HG03159 (cell line): Measurements from ENCODE around the gene TTYH2.
"Not testable (repeated sequence)": the region's sequence is repeated elsewhere in the genome, so short reads cannot be mapped to it uniquely, and the experiment has no call there.

Source experiments
- ATAC-seq: cut with Tn5 transposase; IDR thresholded peaks from one replicate; pipeline ENCODE4 v1.9.1; 2021; ENCODE audit warnings: mild to moderate bottlenecking, moderate library complexity; ENCODE audit not compliant: unreplicated experiment

TTYH2 gene

DNA sequence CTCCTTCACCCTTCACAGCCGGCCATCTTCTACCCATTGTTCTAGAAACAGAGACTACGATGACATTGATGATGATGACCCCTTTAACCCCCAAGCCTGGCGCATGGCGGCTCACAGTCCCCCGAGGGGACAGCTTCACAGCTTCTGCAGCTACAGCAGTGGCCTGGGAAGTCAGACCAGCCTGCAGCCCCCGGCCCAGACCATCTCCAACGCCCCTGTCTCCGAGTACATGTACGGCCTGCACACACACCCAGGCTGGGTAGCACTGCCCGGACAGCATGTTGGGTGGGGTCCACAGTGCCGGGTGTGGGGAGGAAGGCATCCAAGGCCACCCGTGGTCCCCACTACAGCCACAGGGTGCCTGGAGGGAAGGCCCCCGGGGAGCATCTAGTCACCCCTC is 39.7 kb downstream of the TTYH2 start:
- no peak for ATAC-seq

GRCh38 chr17:74257311-74257710 is 43.9 kb downstream of the TTYH2 start:
- ATAC-seq = no peak

- no peak for ATAC-seq
Measured at GRCh38 chr17:74259667-74260524, 46.5 kb downstream of the TTYH2 start.

GRCh38 chr17:74260525-74260850 is 47.1 kb downstream of the TTYH2 start:
- ATAC-seq = no peak

- no peak for ATAC-seq
Measured at GRCh38 chr17:74262601-74263000, 49.2 kb downstream of the TTYH2 start.

- ATAC-seq = not testable (repeated sequence)
Measured at GRCh38 chr17:74267054-74267453, 53.7 kb downstream of the TTYH2 start.

DNA sequence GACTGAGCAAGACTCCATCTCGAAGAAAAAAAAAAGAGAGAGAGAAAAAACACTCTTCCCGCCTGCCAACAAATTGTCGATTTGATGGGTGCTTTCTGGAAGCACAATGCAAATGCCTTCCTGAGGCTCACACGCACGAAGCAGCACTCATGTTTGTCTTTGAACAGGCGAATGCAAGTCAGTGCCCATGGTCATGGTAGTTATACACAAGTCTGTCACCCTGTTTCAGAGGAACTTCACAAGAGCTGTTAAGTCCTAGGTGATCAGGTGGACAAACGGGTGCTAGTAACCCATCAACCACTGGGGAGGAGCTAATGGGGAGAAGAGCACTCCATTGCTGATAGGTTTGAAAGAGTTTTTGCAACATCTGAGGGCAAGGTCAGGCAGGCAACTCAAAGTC is 54.2 kb downstream of the TTYH2 start:
- no peak for ATAC-seq

DNA sequence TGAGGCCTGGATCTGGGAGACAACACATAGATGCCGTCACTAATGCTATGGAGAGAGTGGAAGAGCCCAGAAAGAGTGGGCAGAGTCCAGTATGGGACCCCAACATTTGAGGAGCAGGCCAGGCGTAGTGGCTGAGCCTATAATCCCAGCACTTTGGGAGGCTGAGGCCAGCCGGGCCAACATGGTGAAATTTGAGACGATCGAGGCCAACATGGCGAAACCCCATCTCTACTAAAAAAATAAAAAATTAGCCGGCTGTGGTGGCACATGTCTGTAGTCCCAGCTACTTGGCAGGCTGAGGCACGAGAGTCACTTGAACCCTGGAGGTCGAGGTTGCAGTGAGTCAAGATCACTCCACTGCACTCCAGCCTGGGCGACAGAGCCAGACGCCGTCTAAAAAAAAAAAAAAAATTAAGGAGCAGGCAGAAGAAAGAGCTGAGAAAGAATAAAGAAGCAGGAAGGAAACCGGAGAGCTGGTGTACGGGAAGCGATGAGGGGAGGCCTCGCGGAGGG is 54.7 kb downstream of the TTYH2 start:
- ATAC-seq = no peak

- ATAC-seq = no peak
Measured at GRCh38 chr17:74268558-74268957, 55.2 kb downstream of the TTYH2 start.

DNA sequence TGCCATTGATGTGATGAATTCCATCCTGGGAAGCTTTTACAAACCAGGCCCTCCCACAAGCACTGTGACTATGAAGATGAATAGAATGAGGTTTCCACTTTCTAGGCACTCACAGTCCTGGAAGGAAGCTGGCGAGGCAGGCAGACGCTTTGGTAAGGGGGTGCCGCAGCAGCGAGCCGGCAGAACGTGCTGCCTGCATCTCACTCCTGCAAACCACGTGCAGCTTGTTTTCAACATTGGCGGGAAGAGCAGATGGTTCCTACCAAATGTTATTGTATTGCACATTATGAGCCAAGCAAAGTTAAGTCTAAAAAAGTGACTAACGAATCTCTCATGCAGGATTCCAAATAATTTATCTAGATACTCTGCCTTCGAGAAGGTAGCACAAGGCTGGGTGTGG is 57.0 kb downstream of the TTYH2 start:
- ATAC-seq = no peak

- no peak for ATAC-seq
Measured at GRCh38 chr17:74271281-74271680, 57.9 kb downstream of the TTYH2 start.

- ATAC-seq = no peak
Measured at GRCh38 chr17:74271901-74272561, 58.7 kb downstream of the TTYH2 start.

DNA sequence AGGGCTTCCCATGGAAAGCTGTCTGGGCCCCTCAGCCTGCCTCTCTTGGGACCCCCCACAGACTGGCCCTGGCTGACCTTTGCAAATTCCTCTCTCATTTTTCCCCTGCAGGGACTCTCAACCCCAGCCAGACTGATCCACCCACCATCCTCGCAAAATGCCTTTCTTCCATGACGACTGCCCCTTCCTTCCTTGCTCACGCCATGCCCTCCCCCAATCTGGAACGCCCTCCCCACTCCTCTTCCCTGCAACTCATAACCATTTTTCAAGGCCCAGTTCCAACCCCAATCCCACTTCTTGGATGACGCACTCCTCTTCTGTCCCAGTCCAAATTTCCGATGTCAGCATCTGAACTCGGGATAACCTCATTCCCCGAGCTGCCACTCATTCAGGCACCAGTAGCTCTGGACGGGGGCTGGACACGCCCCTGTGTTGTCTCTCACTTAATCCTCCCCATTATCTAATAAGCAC is 59.4 kb downstream of the TTYH2 start:
- ATAC-seq = no peak

DNA sequence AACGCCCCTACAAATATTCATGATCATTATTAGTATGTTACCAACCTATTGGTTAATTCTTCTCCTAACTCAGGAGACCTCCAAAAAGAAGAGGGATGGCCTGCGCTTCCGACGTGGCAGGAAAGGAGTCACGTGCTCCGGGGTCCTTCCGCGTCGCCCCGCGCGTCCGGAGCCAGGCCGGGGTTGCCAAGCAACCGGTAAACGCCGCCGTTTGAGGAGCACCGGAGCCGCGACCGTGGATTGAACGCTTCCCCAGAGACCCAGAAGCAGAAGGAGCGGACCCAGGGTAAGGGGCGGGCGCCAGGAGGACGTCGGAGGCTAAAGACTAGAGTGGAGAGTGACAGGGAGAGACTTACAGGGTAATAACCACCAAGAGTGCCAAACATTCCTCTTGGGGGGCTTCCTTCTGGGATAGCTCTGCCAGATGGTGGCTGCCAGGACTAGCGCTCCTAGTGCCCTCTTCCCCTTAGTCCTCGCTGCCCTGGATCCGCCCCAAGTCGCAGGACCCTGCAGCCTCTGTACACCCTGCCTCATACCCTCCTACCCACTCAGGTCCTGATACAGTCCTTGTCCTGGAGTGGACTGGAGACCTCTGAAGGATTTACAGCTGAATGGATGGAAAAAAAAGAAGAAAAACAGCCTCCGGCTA is 60.8 kb downstream of the TTYH2 start, which contains the start of gene DNAI2:
TSS of gene DNAI2 (plus strand) at position 175 of the 649 bp plus-strand sequence. CDS start 7,584 bp downstream, outside the sequence.
- ATAC-seq = no peak

DNA sequence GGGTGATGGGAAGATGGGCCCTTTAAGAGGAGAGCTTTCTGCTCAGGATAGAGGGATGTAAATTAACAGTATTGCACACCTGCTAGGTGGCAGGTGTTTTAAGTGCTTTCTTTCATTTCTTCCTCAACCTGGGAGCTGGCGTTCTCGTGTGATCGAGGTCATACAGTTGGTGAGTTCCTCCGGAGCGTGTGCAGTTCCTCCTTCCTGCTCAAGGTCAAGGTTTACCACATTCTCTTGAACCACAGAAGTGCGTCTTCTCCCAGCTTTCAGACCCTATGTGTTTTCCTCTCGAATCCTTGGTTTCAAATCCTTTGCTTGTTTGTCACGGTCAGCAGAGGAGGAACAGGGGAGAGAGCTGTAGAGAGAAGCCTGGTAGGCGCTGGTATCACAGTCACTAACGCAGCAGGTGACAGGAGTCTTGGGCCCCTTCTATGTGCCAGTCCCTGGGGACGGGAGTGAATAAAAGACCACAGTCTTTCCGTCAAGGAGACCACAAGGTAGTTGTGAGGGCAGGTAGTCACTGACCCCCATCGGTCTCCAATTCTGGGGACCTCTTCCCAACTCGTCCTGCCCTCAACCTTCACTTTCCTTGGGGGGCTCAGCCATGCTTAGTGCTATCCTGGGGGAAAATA is 61.5 kb downstream of the TTYH2 start:
- no peak for ATAC-seq

GRCh38 chr17:74276051-74276476 is 62.7 kb downstream of the TTYH2 start:
- no peak for ATAC-seq

DNA sequence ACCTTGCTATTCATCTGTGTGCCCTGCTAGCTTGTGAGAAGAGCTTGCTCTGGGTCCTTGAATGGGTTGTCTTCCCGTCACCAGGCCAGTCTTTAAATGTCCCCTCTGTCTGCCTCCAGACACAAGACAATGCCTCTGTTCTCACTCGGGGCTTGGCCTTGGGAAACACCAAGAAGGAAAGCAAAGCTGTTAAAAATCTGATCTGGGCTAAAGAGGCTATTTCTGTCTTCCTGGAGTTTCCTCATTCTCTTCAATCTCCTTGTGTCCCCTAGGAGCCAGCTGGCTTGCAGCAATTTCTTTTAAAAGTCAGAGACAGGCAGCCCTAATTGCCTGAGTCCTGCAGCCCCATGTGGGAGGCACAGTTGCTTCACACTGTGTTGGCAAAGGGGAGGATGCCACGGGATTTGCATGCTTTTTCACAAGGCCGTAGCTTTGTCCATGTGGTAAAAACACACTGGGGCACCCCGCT is 63.2 kb downstream of the TTYH2 start:
- no peak for ATAC-seq

- no peak for ATAC-seq
Measured at GRCh38 chr17:74277935-74278334, 64.6 kb downstream of the TTYH2 start.

DNA sequence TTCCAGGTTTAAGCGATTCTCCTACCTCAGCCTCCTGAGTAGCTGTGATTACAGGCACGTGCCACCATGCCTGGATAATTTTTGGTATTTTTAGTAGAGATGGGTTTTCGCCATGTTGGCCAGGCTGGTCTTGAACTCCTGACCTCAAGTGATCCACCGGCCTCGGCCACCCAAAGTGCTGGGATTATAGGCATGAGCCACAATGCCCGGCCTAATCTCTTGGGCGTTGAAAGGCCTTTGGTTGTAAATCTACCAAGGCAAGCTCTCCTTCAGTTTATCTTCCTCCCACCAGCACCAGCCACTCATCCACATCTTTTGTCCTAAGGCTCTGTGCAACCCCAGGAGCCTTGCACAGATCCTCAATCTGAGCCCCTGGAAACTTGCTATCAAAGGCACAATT is 66.2 kb downstream of the TTYH2 start:
- ATAC-seq = not testable (repeated sequence)

DNA sequence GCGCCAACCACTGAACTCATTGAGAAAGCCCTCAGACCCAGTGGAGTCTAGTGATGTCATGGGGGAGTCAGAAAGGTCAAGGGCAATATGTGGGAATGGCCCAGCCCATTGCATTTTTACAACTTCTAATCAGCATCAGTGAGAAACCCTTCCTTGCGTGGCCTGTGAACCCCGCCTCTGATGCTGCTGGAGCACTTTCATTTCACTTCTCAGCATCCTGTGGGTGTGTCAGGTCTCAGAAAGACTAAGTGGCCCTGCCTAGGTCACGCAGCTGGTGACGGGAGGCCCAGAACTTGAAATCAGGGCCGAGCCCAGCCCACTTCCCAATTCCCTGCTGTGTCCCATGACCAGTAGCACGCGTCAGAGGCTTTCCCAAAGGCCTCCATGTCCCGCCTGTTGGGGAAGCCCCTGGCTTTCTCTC is 66.7 kb downstream of the TTYH2 start:
- peak; percentile 74 for ATAC-seq

DNA sequence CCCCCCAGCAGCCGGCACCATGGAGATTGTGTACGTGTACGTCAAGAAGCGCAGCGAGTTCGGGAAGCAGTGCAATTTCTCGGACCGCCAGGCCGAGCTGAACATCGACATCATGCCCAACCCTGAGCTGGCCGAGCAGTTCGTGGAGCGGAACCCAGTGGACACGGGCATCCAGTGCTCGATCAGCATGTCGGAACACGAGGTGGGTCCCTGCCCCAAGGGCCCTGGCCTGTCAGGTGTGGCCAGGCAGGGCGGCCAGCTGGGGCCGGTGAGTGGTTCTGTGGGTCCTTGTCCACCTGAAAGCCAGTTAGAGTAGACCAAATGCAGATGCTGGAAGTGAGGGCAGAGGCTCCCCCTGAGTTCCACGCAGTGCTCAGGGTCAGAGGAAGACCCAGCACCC is 68.4 kb downstream of the TTYH2 start:
- ATAC-seq = no peak
